Measurements from ENCODE around the gene CTAG2. TPM values are rescaled to one million over a fixed set of nuclear protein-coding genes. Genes with fewer than 3 reads are reported as not detected.

The CTAG2 gene
- not detected in 2 replicates for total RNA-seq

DNA sequence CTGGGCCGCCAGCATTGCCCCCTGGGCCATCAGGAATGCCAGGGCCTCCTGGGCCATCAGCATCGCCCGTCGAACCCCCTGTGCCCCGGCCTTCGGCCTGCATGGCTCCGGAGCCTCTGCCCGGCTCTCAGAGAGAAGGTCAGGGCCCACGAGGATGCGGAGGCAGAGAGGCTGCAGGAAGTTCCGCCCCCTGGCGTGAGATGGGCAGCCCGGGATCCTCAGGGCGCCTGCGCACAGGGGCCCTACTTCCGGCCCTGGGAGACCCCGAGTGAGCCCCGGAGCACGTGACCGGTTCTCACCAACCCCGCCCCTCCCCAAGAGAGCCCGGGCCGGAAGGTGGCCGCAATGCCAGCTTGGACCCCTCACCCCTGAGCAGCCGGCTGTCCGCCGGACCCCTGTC, at the start of gene CTAG2:
CTAG2 (minus strand) TSS at position 167 of the 400 bp plus-strand sequence; CDS start at position 103, 64 bp downstream.

GRCh38 chrX:154619182-154619581, 34.2 kb downstream of the CTAG2 start, which contains the start of gene CTAG1B:
Gene CTAG1B, minus strand, starts transcription at chrX:154619282. Its CDS starts 64 bp downstream, at chrX:154619218.

Other genes starting within 250 kb of the CTAG2 start
- 62.6 and 66.7 TPM in 2 replicates for gene DNASE1L1, start 244.3 kb downstream of the CTAG2 start, total RNA-seq
- 10.4 and 13.8 TPM in 2 replicates for gene TAFAZZIN, start 242.0 kb downstream of the CTAG2 start, total RNA-seq
- 45.4 and 59.8 TPM in 2 replicates for gene ATP6AP1, start 224.9 kb downstream of the CTAG2 start, total RNA-seq
- gene GDI1, start 216.4 kb downstream of the CTAG2 start, total RNA-seq = 114 and 157 TPM in 2 replicates
- 71.0 and 92.2 TPM in 2 replicates for gene FAM50A, start 209.4 kb downstream of the CTAG2 start, total RNA-seq
- gene PLXNA3, start 195.3 kb downstream of the CTAG2 start, total RNA-seq = 16.3 and 23.8 TPM in 2 replicates
- gene LAGE3, start 174.3 kb downstream of the CTAG2 start, total RNA-seq = 22.4 and 39.2 TPM in 2 replicates
- gene UBL4A, start 167.0 kb downstream of the CTAG2 start, total RNA-seq = 42.4 and 51.3 TPM in 2 replicates
- 20.3 and 26.8 TPM in 2 replicates for gene SLC10A3, start 162.9 kb downstream of the CTAG2 start, total RNA-seq
- gene FAM3A, start 137.3 kb downstream of the CTAG2 start, total RNA-seq = 31.6 and 35.5 TPM in 2 replicates
- gene G6PD, start 106.7 kb downstream of the CTAG2 start, total RNA-seq = 29.0 and 62.9 TPM in 2 replicates
- gene IKBKG, start 106.0 kb downstream of the CTAG2 start, total RNA-seq = 11.6 and 15.3 TPM in 2 replicates
- not detected in 2 replicates for gene CTAG1A, start 68.4 kb downstream of the CTAG2 start, total RNA-seq
- gene CTAG1B, start 34.3 kb downstream of the CTAG2 start, total RNA-seq = not detected in 2 replicates
- 7.3 and 20.0 TPM in 2 replicates for gene GAB3, start 97.5 kb upstream of the CTAG2 start, total RNA-seq
- gene DKC1, start 109.3 kb upstream of the CTAG2 start, total RNA-seq = 37.5 and 92.8 TPM in 2 replicates
- 20.9 and 42.9 TPM in 2 replicates for gene MPP1, start 151.9 kb upstream of the CTAG2 start, total RNA-seq
- not detected in 2 replicates for gene SMIM9, start 181.1 kb upstream of the CTAG2 start, total RNA-seq
- 0.19 and 0.56 TPM in 2 replicates for gene F8A1, start 232.8 kb upstream of the CTAG2 start, total RNA-seq